Activated T-helper 1 cell treated with anti-CD3 and anti-CD28 coated beads, Interleukin-12 subunit alpha, Interleukin-12 subunit beta, Interleukin-2, Interleukin-4 antibody, amounts not matched to agents 30 ng/mL and 10 ng/mL and 1 ng/mL, durations not matched to agents 14 hours and 24 hours and 36 hours (primary cell): ENCODE measurements around the gene SART1. TPM values are rescaled to one million over a fixed set of nuclear protein-coding genes. Genes with fewer than 3 reads are reported as not detected.
A peak's percentile ranks its signal among the peaks of the same experiment; 100 is the strongest.
"Not testable (repeated sequence)": the region's sequence is repeated elsewhere in the genome, so short reads cannot be mapped to it uniquely, and the experiment has no call there.

Experiments
- DNase-seq: peaks from one replicate; pipeline ENCODE4 v3.0.0; 2021; ENCODE audit warnings: low spot score
- H3K27ac Mint-ChIP-seq: one replicate; pipeline ENCODE4 v1.8.0; 2021; ENCODE audit warnings: mild to moderate bottlenecking, mixed read lengths
- H3K27me3 Mint-ChIP-seq: one replicate; pipeline ENCODE4 v1.8.0; 2022; ENCODE audit warnings: mild to moderate bottlenecking, moderate library complexity, mixed read lengths; ENCODE audit not compliant: insufficient read depth
- H3K36me3 Mint-ChIP-seq: one replicate; pipeline ENCODE4 v1.8.0; 2021; ENCODE audit warnings: low read depth, mixed read lengths
- H3K4me1 Mint-ChIP-seq: one replicate; pipeline ENCODE4 v1.8.0; 2021; ENCODE audit warnings: low read depth, mixed read lengths
- H3K4me3 Mint-ChIP-seq: one replicate; pipeline ENCODE4 v1.8.0; 2021; ENCODE audit warnings: mild to moderate bottlenecking, moderate library complexity, mixed read lengths
- H3K9me3 Mint-ChIP-seq: one replicate; pipeline ENCODE4 v1.8.0; 2021; ENCODE audit warnings: mixed read lengths
- intact Hi-C: fragments of 100-400 bp; cut with micrococcal nuclease; formaldehyde crosslinking; loops from one replicate; pipeline ENCODE4 v1.15.1; 2024
- total RNA-seq: library from RNA; stranded (reverse); gene quantifications from 2 replicates; pipeline ENCODE4 v1.2.3, GENCODE V29; 2022

SART1 gene
- total RNA-seq, 1 donor from 2014 or later = 110 TPM

GRCh38 chr11:66001942-66002647 is 40.6 kb downstream of the SART1 start, which contains the start of the genes BANF1 and EIF1AD:
BANF1 (plus strand) TSS chr11:66002503; CDS start chr11:66003251, 748 bp downstream.
EIF1AD (minus strand) TSS chr11:66002157; CDS start chr11:66000389, 1,768 bp downstream.
- DNase-seq = peak; percentile 93
- H3K27me3 Mint-ChIP-seq = no peaks in the 10 kb centered on the region
- intact Hi-C loops = loop anchor here (1.0 to 5.0 kb wide), 19 partner anchors 13 to 670 kb away; partner anchors contain the start of genes AP5B1, C11orf68, DPF2 and DRAP1
- H3K27ac Mint-ChIP-seq = peak within 1 kb of the TSS; percentile 99
- no peaks in the 10 kb centered on the region for H3K9me3 Mint-ChIP-seq
- peaks cover 26% of the 10 kb centered on the region for H3K4me1 Mint-ChIP-seq
- peak within 1 kb of the TSS; percentile 99 for H3K4me3 Mint-ChIP-seq
- H3K36me3 Mint-ChIP-seq = peaks cover 49% of the 10 kb centered on the region

DNA sequence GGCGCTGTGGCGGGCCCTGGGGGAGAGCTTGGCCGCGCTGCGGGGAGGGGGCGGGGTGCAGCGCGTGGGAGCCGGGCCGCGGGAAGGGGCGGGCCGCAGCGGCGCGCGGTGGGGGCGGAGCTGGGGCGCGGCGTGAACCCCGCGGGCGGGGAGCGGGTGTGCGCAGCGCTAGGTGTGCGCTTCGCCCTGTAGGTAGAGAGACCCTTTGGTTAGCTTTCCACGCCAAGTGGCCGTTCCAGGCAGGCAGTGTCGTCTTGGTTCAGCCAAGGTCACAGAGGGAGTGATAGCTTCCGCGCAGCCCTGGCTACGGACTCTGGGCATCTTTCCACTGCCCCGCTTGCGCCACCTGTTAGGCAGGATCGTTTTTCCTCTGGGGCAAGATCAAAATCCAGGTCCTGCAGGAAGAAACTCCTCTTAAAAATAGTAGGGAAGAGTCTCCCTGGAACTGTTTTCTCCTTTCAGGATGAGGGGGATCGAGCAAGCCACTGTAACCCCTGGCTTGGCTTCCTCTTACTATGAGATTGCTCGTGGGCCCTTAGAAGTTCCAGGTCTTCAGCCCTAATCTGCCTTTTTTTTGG is 41.2 kb downstream of the SART1 start:
- no peaks in the 10 kb centered on the region for H3K9me3 Mint-ChIP-seq
- DNase-seq = no peak

DNA sequence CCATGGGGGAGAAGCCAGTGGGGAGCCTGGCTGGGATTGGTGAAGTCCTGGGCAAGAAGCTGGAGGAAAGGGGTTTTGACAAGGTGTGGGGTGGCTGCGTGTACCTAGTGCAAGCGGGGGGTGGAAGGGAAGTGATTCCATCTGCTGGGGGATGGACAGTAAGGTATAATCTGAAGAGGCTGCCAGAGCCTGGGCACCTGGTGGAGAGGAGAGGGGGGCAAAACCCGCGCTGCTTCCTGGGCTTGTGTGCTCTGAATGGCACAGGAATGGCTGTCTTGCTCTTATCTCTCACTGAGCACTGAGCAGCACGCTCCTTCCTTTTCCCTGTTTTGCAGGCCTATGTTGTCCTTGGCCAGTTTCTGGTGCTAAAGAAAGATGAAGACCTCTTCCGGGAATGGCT is 41.8 kb downstream of the SART1 start:
- intact Hi-C loops = loop anchor here (2.0 to 5.0 kb wide), 6 partner anchors 42 to 671 kb away; partner anchors contain the start of genes DPF2, KAT5, RAB1B and RELA
- peak overlapping the region; percentile 99 for H3K4me3 Mint-ChIP-seq
- H3K36me3 Mint-ChIP-seq = peaks cover 37% of the 10 kb centered on the region
- H3K9me3 Mint-ChIP-seq = no peaks in the 10 kb centered on the region
- H3K4me1 Mint-ChIP-seq = peaks cover 26% of the 10 kb centered on the region
- DNase-seq = no peak
- H3K27me3 Mint-ChIP-seq = no peaks in the 10 kb centered on the region
- peak overlapping the region; percentile 78 for H3K27ac Mint-ChIP-seq

More for the DNA sequence above, 41.2 kb downstream of the SART1 start:
- intact Hi-C loops = loop anchor here (1.0 to 5.0 kb wide), 19 partner anchors 13 to 670 kb away; partner anchors contain the start of genes AP5B1, C11orf68, DPF2 and DRAP1
- Mint-ChIP-seq H3K36me3 (peaks cover 42% of the 10 kb centered on the region), H3K4me1 (peaks cover 26% of the 10 kb centered on the region), H3K4me3 (peak overlapping the region; percentile 99), H3K27ac (peak overlapping the region; percentile 99), H3K27me3 (no peaks in the 10 kb centered on the region)

DNA sequence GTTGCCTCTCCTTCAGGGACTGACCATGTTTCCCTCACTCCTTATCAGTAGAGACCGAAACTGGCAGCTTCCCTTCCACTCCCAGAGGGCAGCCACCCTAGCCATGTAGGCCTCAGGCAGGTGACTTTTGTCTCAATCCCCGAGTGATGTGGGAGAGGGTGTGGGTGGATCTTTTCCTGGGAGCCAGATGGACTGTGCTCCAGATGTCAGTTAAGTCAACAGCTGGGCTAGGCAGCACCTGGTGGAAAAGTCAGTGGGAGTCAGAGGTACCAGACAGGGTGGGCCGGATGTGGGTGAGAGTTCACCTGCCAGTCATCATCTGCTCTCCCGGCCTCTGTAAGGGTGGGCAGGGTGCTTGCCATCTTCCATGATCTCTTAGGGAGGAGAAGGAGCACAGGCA is 42.7 kb downstream of the SART1 start:
- no peak for DNase-seq
- no peaks in the 10 kb centered on the region for H3K27me3 Mint-ChIP-seq
- H3K36me3 Mint-ChIP-seq = peaks cover 28% of the 10 kb centered on the region
- peak overlapping the region; percentile 99 for H3K4me3 Mint-ChIP-seq
- intact Hi-C loops = loop anchor here (5.0 kb wide), 4 partner anchors 128 to 672 kb away; partner anchors contain the start of genes DPF2, KAT5 and RAB1B
- H3K9me3 Mint-ChIP-seq = no peaks in the 10 kb centered on the region
- H3K27ac Mint-ChIP-seq = peak overlapping the region; percentile 26
- peaks cover 20% of the 10 kb centered on the region for H3K4me1 Mint-ChIP-seq

GRCh38 chr11:66006134-66006890 is 44.8 kb downstream of the SART1 start:
- H3K4me3 Mint-ChIP-seq = peak overlapping the region; percentile 34
- no peak for DNase-seq
- H3K27me3 Mint-ChIP-seq = peaks cover 10% of the 10 kb centered on the region
- peaks cover 19% of the 10 kb centered on the region for H3K36me3 Mint-ChIP-seq
- H3K4me1 Mint-ChIP-seq = peaks cover 17% of the 10 kb centered on the region
- no peak overlapping the region for H3K27ac Mint-ChIP-seq
- no peaks in the 10 kb centered on the region for H3K9me3 Mint-ChIP-seq
- intact Hi-C loops = no loop called here

GRCh38 chr11:66006891-66007176 is 45.3 kb downstream of the SART1 start:
- Mint-ChIP-seq H3K27me3 (peaks cover 12% of the 10 kb centered on the region), H3K27ac (no peak overlapping the region), H3K4me1 (peaks cover 15% of the 10 kb centered on the region), H3K4me3 (no peak overlapping the region), H3K36me3 (peaks cover 17% of the 10 kb centered on the region), H3K9me3 (no peaks in the 10 kb centered on the region)
- intact Hi-C loops = no loop called here
- DNase-seq = no peak

- H3K9me3 Mint-ChIP-seq = no peaks in the 10 kb centered on the region
- peaks cover 13% of the 10 kb centered on the region for H3K4me1 Mint-ChIP-seq
- no peak overlapping the region for H3K27ac Mint-ChIP-seq
- intact Hi-C loops = no loop called here
- DNase-seq = no peak
- no peak overlapping the region for H3K4me3 Mint-ChIP-seq
- H3K36me3 Mint-ChIP-seq = peaks cover 13% of the 10 kb centered on the region
- H3K27me3 Mint-ChIP-seq = peaks cover 12% of the 10 kb centered on the region
Measured at GRCh38 chr11:66007201-66007634, 45.7 kb downstream of the SART1 start.

- H3K36me3 Mint-ChIP-seq = peaks cover 9% of the 10 kb centered on the region
- H3K4me1 Mint-ChIP-seq = peaks cover 10% of the 10 kb centered on the region
- no peak overlapping the region for H3K4me3 Mint-ChIP-seq
- intact Hi-C loops = no loop called here
- peaks cover 16% of the 10 kb centered on the region for H3K27me3 Mint-ChIP-seq
- no peaks in the 10 kb centered on the region for H3K9me3 Mint-ChIP-seq
- DNase-seq = no peak
- no peak overlapping the region for H3K27ac Mint-ChIP-seq
Measured at GRCh38 chr11:66008095-66008467, 46.5 kb downstream of the SART1 start.

GRCh38 chr11:66008468-66009101 is 47.1 kb downstream of the SART1 start:
- Mint-ChIP-seq H3K4me3 (no peak overlapping the region), H3K27ac (no peak overlapping the region), H3K4me1 (peaks cover 5% of the 10 kb centered on the region), H3K27me3 (peaks cover 20% of the 10 kb centered on the region), H3K36me3 (peaks cover 6% of the 10 kb centered on the region), H3K9me3 (no peaks in the 10 kb centered on the region)
- intact Hi-C loops = no loop called here
- no peak for DNase-seq

- intact Hi-C loops, H3K36me3 Mint-ChIP-seq, H3K4me3 Mint-ChIP-seq, H3K4me1 Mint-ChIP-seq, H3K9me3 Mint-ChIP-seq, DNase-seq, H3K27ac Mint-ChIP-seq: not testable (repeated sequence)
- H3K27me3 Mint-ChIP-seq = peaks cover 20% of the 10 kb centered on the region
Measured at GRCh38 chr11:66010036-66010435, 48.5 kb downstream of the SART1 start.

GRCh38 chr11:66011239-66011784 is 49.8 kb downstream of the SART1 start:
- Mint-ChIP-seq H3K36me3 (no peaks in the 10 kb centered on the region), H3K9me3 (no peaks in the 10 kb centered on the region), H3K27me3 (peaks cover 20% of the 10 kb centered on the region), H3K4me3 (no peak overlapping the region), H3K4me1 (peaks cover 5% of the 10 kb centered on the region), H3K27ac (no peak overlapping the region)
- no peak for DNase-seq
- intact Hi-C loops = no loop called here

DNA sequence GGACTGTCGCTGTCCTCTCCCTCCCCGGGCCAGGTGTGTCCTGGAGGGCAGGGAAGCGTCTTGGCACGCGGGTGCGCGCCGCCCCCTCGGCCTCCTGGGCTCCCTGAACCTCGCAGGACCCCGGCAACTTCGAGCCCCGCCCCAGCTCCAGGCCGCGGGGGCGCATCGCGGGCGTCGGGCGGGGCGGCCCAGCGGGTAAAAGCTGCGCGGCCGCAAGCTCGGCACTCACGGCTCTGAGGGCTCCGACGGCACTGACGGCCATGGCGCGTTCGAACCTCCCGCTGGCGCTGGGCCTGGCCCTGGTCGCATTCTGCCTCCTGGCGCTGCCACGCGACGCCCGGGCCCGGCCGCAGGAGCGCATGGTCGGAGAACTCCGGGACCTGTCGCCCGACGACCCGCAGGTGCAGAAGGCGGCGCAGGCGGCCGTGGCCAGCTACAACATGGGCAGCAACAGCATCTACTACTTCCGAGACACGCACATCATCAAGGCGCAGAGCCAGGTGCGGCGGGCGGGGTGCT is 50.3 kb downstream of the SART1 start, which contains the start of gene CST6:
TSS of gene CST6 (plus strand) at position 224 of the 519 bp plus-strand sequence. CDS start at position 261, 37 bp downstream.
- H3K4me3 Mint-ChIP-seq = no peak within 1 kb of the TSS
- no peak within 1 kb of the TSS for H3K27ac Mint-ChIP-seq
- no peaks in the 10 kb centered on the region for H3K36me3 Mint-ChIP-seq
- H3K27me3 Mint-ChIP-seq = peaks cover 20% of the 10 kb centered on the region
- no peaks in the 10 kb centered on the region for H3K9me3 Mint-ChIP-seq
- H3K4me1 Mint-ChIP-seq = peaks cover 5% of the 10 kb centered on the region
- intact Hi-C loops = no loop called here
- DNase-seq = no peak
